Loucy (cell line): ENCODE data around the gene SPDYC.

Source experiments
- EZH2phosphoT487 ChIP-seq: fragments of 200-600 bp; IDR thresholded peaks from 2 replicates; pipeline ENCODE4 v1.6.1; 2018; ENCODE audit warnings: antibody characterized with exemption, mild to moderate bottlenecking, moderate library complexity, borderline replicate concordance
- TF ChIP-seq, protein P1 (sequence below): fragments of 200-600 bp; sonication (generic); conservative IDR thresholded peaks from 2 replicates; pipeline ENCODE4 v1.5.1; 2014; ENCODE audit warnings: mild to moderate bottlenecking, antibody characterized with exemption, low read length

DNA sequence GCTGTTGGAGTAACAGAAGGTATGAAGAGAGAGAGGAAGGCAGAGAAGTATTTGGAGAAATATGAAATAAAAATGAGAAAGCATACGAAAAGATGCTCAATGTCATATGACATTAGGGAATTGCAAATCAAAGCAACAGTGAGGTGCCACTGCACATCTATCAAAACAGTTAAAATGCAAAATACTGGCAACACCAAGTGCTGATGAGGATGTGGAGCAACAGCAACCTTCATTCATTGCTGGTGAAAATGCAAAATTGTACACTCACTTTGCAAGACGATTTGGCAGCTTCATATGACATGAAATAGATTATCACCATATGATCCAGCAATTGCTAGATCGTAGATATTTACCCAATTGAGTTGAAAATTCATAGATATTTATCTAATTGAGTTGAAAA, 9.4 kb upstream of the SPDYC start:
- TF ChIP-seq, protein P1, sequence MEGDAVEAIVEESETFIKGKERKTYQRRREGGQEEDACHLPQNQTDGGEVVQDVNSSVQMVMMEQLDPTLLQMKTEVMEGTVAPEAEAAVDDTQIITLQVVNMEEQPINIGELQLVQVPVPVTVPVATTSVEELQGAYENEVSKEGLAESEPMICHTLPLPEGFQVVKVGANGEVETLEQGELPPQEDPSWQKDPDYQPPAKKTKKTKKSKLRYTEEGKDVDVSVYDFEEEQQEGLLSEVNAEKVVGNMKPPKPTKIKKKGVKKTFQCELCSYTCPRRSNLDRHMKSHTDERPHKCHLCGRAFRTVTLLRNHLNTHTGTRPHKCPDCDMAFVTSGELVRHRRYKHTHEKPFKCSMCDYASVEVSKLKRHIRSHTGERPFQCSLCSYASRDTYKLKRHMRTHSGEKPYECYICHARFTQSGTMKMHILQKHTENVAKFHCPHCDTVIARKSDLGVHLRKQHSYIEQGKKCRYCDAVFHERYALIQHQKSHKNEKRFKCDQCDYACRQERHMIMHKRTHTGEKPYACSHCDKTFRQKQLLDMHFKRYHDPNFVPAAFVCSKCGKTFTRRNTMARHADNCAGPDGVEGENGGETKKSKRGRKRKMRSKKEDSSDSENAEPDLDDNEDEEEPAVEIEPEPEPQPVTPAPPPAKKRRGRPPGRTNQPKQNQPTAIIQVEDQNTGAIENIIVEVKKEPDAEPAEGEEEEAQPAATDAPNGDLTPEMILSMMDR, result no peak
- TF ChIP-seq EZH2phosphoT487, result no peak
